Gastrocnemius medialis (tissue), 4 donors: Measurements from ENCODE around the gene SEC61A1.

ENCODE experiments used
- CTCF ChIP-seq, 5 experiments: fragments of 450-650 bp in 3 of 5; fragments of 200-600 bp in 2 of 5; sonication (generic) in 2 of 5; IDR thresholded peaks in 4 of 5; conservative IDR thresholded peaks in 1 of 5; 1 replicate in 4 of 5; 2 replicates in 1 of 5; pipeline ENCODE4 v1.5.1; 2016 to 2019; ENCODE audit warnings: antibody characterized with exemption in 5 of 5, mild to moderate bottlenecking in 3 of 5, moderate library complexity in 3 of 5
- POLR2A ChIP-seq, 2 donors: fragments of 450-650 bp; IDR thresholded peaks; one replicate each; pipeline ENCODE4 v1.6.1; 2017; ENCODE audit warnings: antibody characterized with exemption in 2 of 2, mild to moderate bottlenecking in 2 of 2, moderate library complexity in 2 of 2

GRCh38 chr3:128074851-128075521 is 22.7 kb downstream of the SEC61A1 start:
- TF ChIP-seq POLR2A (IDR thresholded peaks at IDR 0.05) (no peak), CTCF (IDR thresholded peaks at IDR 0.05 in 4 of 5, conservative IDR thresholded peaks at IDR 0.05 in 1 of 5) (no peak)
